Measurements from ENCODE around the gene SMKR1.

GRCh38 chr7:129557686-129558481, 55.6 kb downstream of the SMKR1 start:
- TF ChIP-seq CTCF (IDR thresholded peaks at IDR 0.05) (no peak), POLR2A (IDR thresholded peaks at IDR 0.05) (no peak)
